DMS53 treated with DMSO at 0.1 percent for 48 hours (cell line): Measurements from ENCODE around the gene SPRY4.
A peak's percentile ranks its signal among the peaks of the same experiment; 100 is the strongest.
"Not testable (repeated sequence)": the region's sequence is repeated elsewhere in the genome, so short reads cannot be mapped to it uniquely, and the experiment has no call there.

Source experiments
- DNase-seq: peaks from one replicate; lab custom pipeline; 2025; ENCODE audit not compliant: unreplicated experiment; lab: John Stamatoyannopoulos, UW

SPRY4 gene

GRCh38 chr5:142324871-142325724, at the start of gene SPRY4:
TSS of gene SPRY4 (minus strand) at chr5:142325021. CDS start at chr5:142315108, 9,913 bp downstream.
- DNase-seq, result peak; percentile 97

GRCh38 chr5:142368529-142368928, 43.7 kb upstream of the SPRY4 start:
- no peak for DNase-seq

- DNase-seq, result no peak
Measured at GRCh38 chr5:142366007-142366406, 41.2 kb upstream of the SPRY4 start.

GRCh38 chr5:142364251-142365145, 39.7 kb upstream of the SPRY4 start:
- DNase-seq, result peak; percentile 88

GRCh38 chr5:142363619-142363963, 38.8 kb upstream of the SPRY4 start:
- no peak for DNase-seq

GRCh38 chr5:142362193-142362592, 37.4 kb upstream of the SPRY4 start:
- not testable (repeated sequence) for DNase-seq

GRCh38 chr5:142360607-142361120, 35.8 kb upstream of the SPRY4 start:
- no peak for DNase-seq

GRCh38 chr5:142360051-142360498, 35.3 kb upstream of the SPRY4 start:
- DNase-seq, result no peak

- DNase-seq, result no peak
Measured at GRCh38 chr5:142358648-142359047, 33.8 kb upstream of the SPRY4 start.

GRCh38 chr5:142358121-142358520, 33.3 kb upstream of the SPRY4 start:
- no peak for DNase-seq

GRCh38 chr5:142357469-142358090, 32.8 kb upstream of the SPRY4 start:
- DNase-seq, result no peak

- peak; percentile 81 for DNase-seq
Measured at GRCh38 chr5:142356716-142357468, 32.1 kb upstream of the SPRY4 start.

- no peak for DNase-seq
Measured at GRCh38 chr5:142356349-142356715, 31.5 kb upstream of the SPRY4 start.

GRCh38 chr5:142353071-142353472, 28.3 kb upstream of the SPRY4 start:
- DNase-seq, result no peak

- DNase-seq, result no peak
Measured at GRCh38 chr5:142350021-142350420, 25.2 kb upstream of the SPRY4 start.

- DNase-seq, result no peak
Measured at GRCh38 chr5:142346706-142347105, 21.9 kb upstream of the SPRY4 start.

GRCh38 chr5:142344915-142345314, 20.1 kb upstream of the SPRY4 start:
- not testable (repeated sequence) for DNase-seq

- DNase-seq, result no peak
Measured at GRCh38 chr5:142343531-142343930, 18.7 kb upstream of the SPRY4 start.

GRCh38 chr5:142342128-142342981, 17.5 kb upstream of the SPRY4 start:
- DNase-seq, result no peak

GRCh38 chr5:142339781-142340180, 15.0 kb upstream of the SPRY4 start:
- DNase-seq, result no peak
